AG09319 (cell line): ENCODE data around the gene CTIF.

Experiments used
- DNase-seq: peaks from one replicate; pipeline ENCODE4 v3.0.0-alpha.2; 2010; ENCODE audit warnings: low read depth; ENCODE audit errors: extremely low read depth
- CTCF ChIP-seq: IDR thresholded peaks from 2 replicates; pipeline ENCODE4 v1.5.1; 2011; ENCODE audit warnings: low read depth, mild to moderate bottlenecking, inconsistent platforms, low read length, moderate library complexity

CTIF gene

GRCh38 chr18:48884306-48884705 lies 345.5 kb downstream of the CTIF start:
- DNase-seq: no peak
- no peak for TF ChIP-seq CTCF

- no peak for TF ChIP-seq CTCF
- DNase-seq: no peak
Observed at GRCh38 chr18:48884771-48885170, 345.9 kb downstream of the CTIF start.

GRCh38 chr18:48885266-48885923 lies 346.6 kb downstream of the CTIF start:
- DNase-seq: no peak
- no peak for TF ChIP-seq CTCF

GRCh38 chr18:48885924-48886400 lies 347.1 kb downstream of the CTIF start:
- no peak for DNase-seq
- TF ChIP-seq CTCF: no peak

- no peak for TF ChIP-seq CTCF
Observed at GRCh38 chr18:48886520-48887293, 347.9 kb downstream of the CTIF start.

GRCh38 chr18:48887294-48887904 lies 348.6 kb downstream of the CTIF start:
- no peak for DNase-seq
- no peak for TF ChIP-seq CTCF

More at GRCh38 chr18:48886520-48887293, 347.9 kb downstream of the CTIF start:
- DNase-seq: no peak
